PC-3 (cell line): Measurements from ENCODE around the gene ZNF185.

Experiments
- CTCF ChIP-seq: fragments of 300-600 bp; sonication (generic); conservative IDR thresholded peaks from 2 replicates; pipeline ENCODE4 v1.5.1; 2017; ENCODE audit warnings: antibody characterized with exemption, low read depth, mild to moderate bottlenecking, low read length
- EZH2 ChIP-seq: fragments of 300-600 bp; sonication (generic); IDR thresholded peaks from one replicate; pipeline ENCODE4 v1.6.1; 2017; ENCODE audit warnings: antibody characterized with exemption, mild to moderate bottlenecking, low read length; ENCODE audit not compliant: unreplicated experiment
- EZH2phosphoT487 ChIP-seq: fragments of 300-600 bp; sonication (generic); IDR thresholded peaks from 2 replicates; pipeline ENCODE4 v1.6.1; 2018; ENCODE audit warnings: mild to moderate bottlenecking, antibody characterized with exemption, low read length, borderline replicate concordance

- TF ChIP-seq CTCF (no peak), EZH2 (no peak), EZH2phosphoT487 (no peak)
These were observed 30.2 kb downstream of the ZNF185 start for GRCh38 chrX:152927858-152928760.
